A549 treated with DMSO at 1 μM for 4 hours (cell line): ENCODE data around the gene ALDH3B2. TPM values are rescaled to one million over a fixed set of nuclear protein-coding genes. Genes with fewer than 3 reads are reported as not detected.

Experiments used
- total RNA-seq: library from RNA; stranded (reverse); fragments of 200-300 nt; extraction: Qiagen RNA extraction; gene quantifications from 5 replicates; pipeline ENCODE4 v1.2.3, GENCODE V29; 2022; ENCODE audit warnings: low read depth

Gene ALDH3B2
- total RNA-seq: not detected in 5 replicates

GRCh38 chr11:67674442-67674871, at the start of gene ALDH3B2:
Gene ALDH3B2 (minus strand): TSS chr11:67674623. CDS start chr11:67666935, 7,688 bp downstream.

GRCh38 chr11:67639438-67639859, 35.0 kb downstream of the ALDH3B2 start, which contains the start of gene TBX10:
Gene TBX10 (minus strand): TSS chr11:67639763. CDS start chr11:67639472, 291 bp downstream.

GRCh38 chr11:67629386-67630227, 44.8 kb downstream of the ALDH3B2 start, which contains the start of gene NUDT8:
Gene NUDT8 (minus strand): TSS chr11:67629937. CDS start chr11:67629911, 26 bp downstream.

Other genes starting within 250 kb of the ALDH3B2 start
- gene RPS6KB2, start 246.1 kb downstream of the ALDH3B2 start, total RNA-seq: 44.4 to 52.3 TPM (median 44.9 TPM) in 5 replicates
- gene PTPRCAP, start 236.9 kb downstream of the ALDH3B2 start, total RNA-seq: 0.22 to 0.36 TPM (median 0.30 TPM) in 5 replicates
- gene CORO1B, start 231.1 kb downstream of the ALDH3B2 start, total RNA-seq: 53.5 to 63.8 TPM (median 58.1 TPM) in 5 replicates
- 0.06 TPM in 1 of 5 replicates, not detected in the others for gene GPR152, start 221.9 kb downstream of the ALDH3B2 start, total RNA-seq
- not detected in 5 replicates for gene CABP4, start 219.3 kb downstream of the ALDH3B2 start, total RNA-seq
- gene TMEM134, start 205.4 kb downstream of the ALDH3B2 start, total RNA-seq: 49.3 to 60.6 TPM (median 56.9 TPM) in 5 replicates
- 45.8 to 54.0 TPM (median 47.4 TPM) in 5 replicates for gene AIP, start 191.6 kb downstream of the ALDH3B2 start, total RNA-seq
- 45.3 to 66.7 TPM (median 53.3 TPM) in 5 replicates for gene PITPNM1, start 169.3 kb downstream of the ALDH3B2 start, total RNA-seq
- 67.0 to 103 TPM (median 89.2 TPM) in 5 replicates for gene CDK2AP2, start 166.5 kb downstream of the ALDH3B2 start, total RNA-seq
- gene CABP2, start 151.2 kb downstream of the ALDH3B2 start, total RNA-seq: not detected in 5 replicates
- gene GSTP1, start 90.8 kb downstream of the ALDH3B2 start, total RNA-seq: 1,469 to 1,648 TPM (median 1,554 TPM) in 5 replicates
- gene NDUFV1, start 67.7 kb downstream of the ALDH3B2 start, total RNA-seq: 133 to 157 TPM (median 149 TPM) in 5 replicates
- gene NUDT8, start 44.7 kb downstream of the ALDH3B2 start, total RNA-seq: 8.7 to 14.8 TPM (median 11.6 TPM) in 5 replicates
- not detected in 5 replicates for gene TBX10, start 34.9 kb downstream of the ALDH3B2 start, total RNA-seq
- 0.95 to 1.4 TPM (median 1.3 TPM) in 5 replicates for gene ACY3, start 23.9 kb downstream of the ALDH3B2 start, total RNA-seq